Measurements from ENCODE around the gene DCDC2. TPM values are rescaled to one million over a fixed set of nuclear protein-coding genes. Genes with fewer than 3 reads are reported as not detected.

The DCDC2 gene
- total and polyA plus RNA-seq, 2 donors (not counting 3 experiments of a cell fraction or from before 2014, with no cell fraction given): not detected

DNA sequence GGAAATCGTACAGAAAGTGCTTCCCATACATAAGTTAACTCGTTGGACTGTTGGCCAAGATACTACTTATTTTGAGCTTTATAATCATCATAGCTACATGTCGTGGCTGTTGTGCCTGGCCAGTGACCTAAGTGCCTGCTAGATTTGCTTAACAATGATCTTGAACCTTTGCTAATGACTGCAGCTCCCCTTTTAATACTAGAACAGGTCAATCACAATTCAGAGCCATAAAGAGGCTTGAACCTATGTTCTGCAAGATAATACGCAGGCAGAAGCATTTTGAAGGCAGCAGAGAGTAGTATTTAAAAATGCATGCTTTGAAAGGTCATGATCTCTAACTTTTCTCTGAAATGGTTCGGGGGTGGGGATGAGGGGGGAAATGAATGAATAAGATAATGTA is 47.4 kb upstream of the DCDC2 start:
- no peak overlapping the region for H3K4me3 ChIP-seq (replicated peaks in 1 of 3; ENCODE audit: insufficient read depth in 1 of 3, low read depth in 1 of 3, low read length in 3 of 3)
- H3K9me1 ChIP-seq (replicated peaks; ENCODE audit: control insufficient read depth, extremely low read depth, insufficient read depth, low read length): no peaks in the 10 kb centered on the region
- no peak overlapping the region for H2AFZ ChIP-seq (ENCODE audit: low read depth, low read length)
- H3K79me2 ChIP-seq (ENCODE audit: control insufficient read depth, insufficient read depth, low read length): peaks cover 5% of the 10 kb centered on the region
- DNase-seq (ENCODE audit: low read depth, low spot score) (no peak), FAIRE-seq (no peak)
- intact Hi-C loops (cut with micrococcal nuclease): no loop called here
- H3K4me2 ChIP-seq (ENCODE audit: insufficient read depth, low read length): no peak overlapping the region
- H3K27ac ChIP-seq (ENCODE audit: insufficient read depth, low read depth, low read length): no peak overlapping the region
- H3K9me3 ChIP-seq (replicated peaks; ENCODE audit: control insufficient read depth, insufficient read depth, low read length): no peaks in the 10 kb centered on the region
- ChIA-PET POLR2A (no interaction called here), CTCF (interaction anchor here (3.1 kb wide), 1 partner anchor 16 kb away, joined by 12 read pairs; no protein-coding TSS in a partner anchor)
- H4K20me1 ChIP-seq (replicated peaks; ENCODE audit: control insufficient read depth, extremely low read depth, insufficient read depth, low read length): no peaks in the 10 kb centered on the region
- H3K9ac ChIP-seq (replicated peaks; ENCODE audit: extremely low read depth, insufficient read depth, low read length): no peak overlapping the region
- no peak for TF ChIP-seq JUN (IDR thresholded peaks at IDR 0.05; ENCODE audit: borderline replicate concordance, insufficient read depth, insufficient read length, low read depth)
- TF ChIP-seq MYC (IDR thresholded peaks at IDR 0.05; ENCODE audit: low read depth, low read length): no peak
- peaks cover 7% of the 10 kb centered on the region for H3K4me1 ChIP-seq (ENCODE audit: control insufficient read depth, extremely low read depth, insufficient read depth, low read length)
- dilution Hi-C loops (cut with MboI; ENCODE audit: extremely low pct_ligation_motif_present, low sequenced_read_pairs): no loop called here
- peaks cover 4 to 6% of the 10 kb centered on the region in 2 experiments for H3K36me3 ChIP-seq (ENCODE audit: control insufficient read depth in 2 of 2, extremely low read depth in 1 of 2, insufficient read depth in 2 of 2, low read length in 2 of 2)
- no TSS peak for BruUV-seq (replicated peaks)
- H3K27me3 ChIP-seq (ENCODE audit: control insufficient read depth in 2 of 2, insufficient read depth in 2 of 2, low read length in 2 of 2): peaks cover 2 to 4% of the 10 kb centered on the region in 2 experiments

DNA sequence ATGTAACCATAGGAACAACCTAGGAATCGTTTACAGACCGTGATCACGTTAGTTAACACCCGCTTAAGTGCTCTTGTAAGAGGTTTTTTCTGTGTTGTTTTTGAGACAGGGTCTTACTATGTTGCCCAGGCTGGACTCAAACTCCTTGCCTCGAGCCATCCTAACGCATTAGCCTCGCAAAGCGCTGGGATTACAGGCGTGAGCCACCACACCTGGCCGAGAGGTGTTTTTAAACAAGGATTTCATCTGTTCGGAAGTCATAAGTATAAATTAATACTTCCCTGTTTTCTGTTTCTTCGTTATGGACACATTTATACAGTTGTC is 45.6 kb upstream of the DCDC2 start:
- CTCF ChIA-PET: interaction anchor here (1.6 to 2.8 kb wide), 2 partner anchors 15 to 44 kb away, joined by 6 to 19 read pairs; no protein-coding TSS in a partner anchor
- H3K27me3 ChIP-seq (ENCODE audit: control insufficient read depth in 2 of 2, insufficient read depth in 2 of 2, low read length in 2 of 2): peaks cover 8 to 14% of the 10 kb centered on the region in 2 experiments
- peaks cover 5% of the 10 kb centered on the region for H3K79me2 ChIP-seq (ENCODE audit: control insufficient read depth, insufficient read depth, low read length)
- intact Hi-C loops (cut with micrococcal nuclease) (loop anchor here (2.0 kb wide), 1 partner anchor 43 kb away; no protein-coding TSS in a partner anchor), dilution Hi-C loops (cut with MboI; ENCODE audit: extremely low pct_ligation_motif_present, low sequenced_read_pairs) (no loop called here)
- H2AFZ ChIP-seq (ENCODE audit: low read depth, low read length): peak overlapping the region; percentile 33
- no peaks in the 10 kb centered on the region for H4K20me1 ChIP-seq (replicated peaks; ENCODE audit: control insufficient read depth, extremely low read depth, insufficient read depth, low read length)
- peak overlapping the region; percentile 57 for H3K4me2 ChIP-seq (ENCODE audit: insufficient read depth, low read length)
- POLR2A ChIA-PET: no interaction called here
- no peak for FAIRE-seq
- no peak overlapping the region for H3K27ac ChIP-seq (ENCODE audit: insufficient read depth, low read depth, low read length)
- BruUV-seq (replicated peaks): no TSS peak
- H3K36me3 ChIP-seq (ENCODE audit: control insufficient read depth in 2 of 2, extremely low read depth in 1 of 2, insufficient read depth in 2 of 2, low read length in 2 of 2): peaks cover 3% of the 10 kb centered on the region in 2 experiments
- no peak for DNase-seq (ENCODE audit: low read depth, low spot score)
- H3K9me1 ChIP-seq (replicated peaks; ENCODE audit: control insufficient read depth, extremely low read depth, insufficient read depth, low read length): no peaks in the 10 kb centered on the region
- no peaks in the 10 kb centered on the region for H3K9me3 ChIP-seq (replicated peaks; ENCODE audit: control insufficient read depth, insufficient read depth, low read length)
- H3K4me3 ChIP-seq (replicated peaks in 1 of 3; ENCODE audit: insufficient read depth in 1 of 3, low read depth in 1 of 3, low read length in 3 of 3): peak overlapping the region; percentile 9 to 79 (median 59)
- H3K4me1 ChIP-seq (ENCODE audit: control insufficient read depth, extremely low read depth, insufficient read depth, low read length): peaks cover 7% of the 10 kb centered on the region
- TF ChIP-seq JUN (IDR thresholded peaks at IDR 0.05; ENCODE audit: borderline replicate concordance, insufficient read depth, insufficient read length, low read depth) (no peak), FOS (IDR thresholded peaks at IDR 0.05; ENCODE audit: borderline replicate concordance, insufficient read depth, low read length) (no peak), EZH2 (IDR thresholded peaks at IDR 0.05; ENCODE audit: borderline replicate concordance, low read depth, low read length, severe bottlenecking) (no peak), POLR2AphosphoS5 (IDR thresholded peaks at IDR 0.05; ENCODE audit: insufficient read depth, low read depth, low read length) (no peak), POLR2A (IDR thresholded peaks at IDR 0.05; ENCODE audit: low read depth, low read length) (no peak), MYC (IDR thresholded peaks at IDR 0.05; ENCODE audit: low read depth, low read length) (no peak), GATA2 (IDR thresholded peaks at IDR 0.05; ENCODE audit: insufficient read depth, insufficient read length, low read depth, low read length) (no peak)
- TF ChIP-seq, protein P1, sequence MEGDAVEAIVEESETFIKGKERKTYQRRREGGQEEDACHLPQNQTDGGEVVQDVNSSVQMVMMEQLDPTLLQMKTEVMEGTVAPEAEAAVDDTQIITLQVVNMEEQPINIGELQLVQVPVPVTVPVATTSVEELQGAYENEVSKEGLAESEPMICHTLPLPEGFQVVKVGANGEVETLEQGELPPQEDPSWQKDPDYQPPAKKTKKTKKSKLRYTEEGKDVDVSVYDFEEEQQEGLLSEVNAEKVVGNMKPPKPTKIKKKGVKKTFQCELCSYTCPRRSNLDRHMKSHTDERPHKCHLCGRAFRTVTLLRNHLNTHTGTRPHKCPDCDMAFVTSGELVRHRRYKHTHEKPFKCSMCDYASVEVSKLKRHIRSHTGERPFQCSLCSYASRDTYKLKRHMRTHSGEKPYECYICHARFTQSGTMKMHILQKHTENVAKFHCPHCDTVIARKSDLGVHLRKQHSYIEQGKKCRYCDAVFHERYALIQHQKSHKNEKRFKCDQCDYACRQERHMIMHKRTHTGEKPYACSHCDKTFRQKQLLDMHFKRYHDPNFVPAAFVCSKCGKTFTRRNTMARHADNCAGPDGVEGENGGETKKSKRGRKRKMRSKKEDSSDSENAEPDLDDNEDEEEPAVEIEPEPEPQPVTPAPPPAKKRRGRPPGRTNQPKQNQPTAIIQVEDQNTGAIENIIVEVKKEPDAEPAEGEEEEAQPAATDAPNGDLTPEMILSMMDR (IDR thresholded peaks at IDR 0.05; ENCODE audit: extremely low read depth in 1 of 2, insufficient read depth in 1 of 2, low read depth in 1 of 2, low read length in 2 of 2): no peak
- H3K9ac ChIP-seq (replicated peaks; ENCODE audit: extremely low read depth, insufficient read depth, low read length): peak overlapping the region; percentile 37
